Fibroblast of upper back skin (primary cell): ENCODE measurements around the gene HECTD3.
A peak's percentile ranks its signal among the peaks of the same experiment; 100 is the strongest.
"Not testable (repeated sequence)": the region's sequence is repeated elsewhere in the genome, so short reads cannot be mapped to it uniquely, and the experiment has no call there.

Source experiments
- DNase-seq: peaks from one replicate; pipeline ENCODE4 v3.0.0-alpha.2; 2013

HECTD3 gene

GRCh38 chr1:44985747-44986359 lies 25.3 kb downstream of the HECTD3 start:
- no peak for DNase-seq

DNA sequence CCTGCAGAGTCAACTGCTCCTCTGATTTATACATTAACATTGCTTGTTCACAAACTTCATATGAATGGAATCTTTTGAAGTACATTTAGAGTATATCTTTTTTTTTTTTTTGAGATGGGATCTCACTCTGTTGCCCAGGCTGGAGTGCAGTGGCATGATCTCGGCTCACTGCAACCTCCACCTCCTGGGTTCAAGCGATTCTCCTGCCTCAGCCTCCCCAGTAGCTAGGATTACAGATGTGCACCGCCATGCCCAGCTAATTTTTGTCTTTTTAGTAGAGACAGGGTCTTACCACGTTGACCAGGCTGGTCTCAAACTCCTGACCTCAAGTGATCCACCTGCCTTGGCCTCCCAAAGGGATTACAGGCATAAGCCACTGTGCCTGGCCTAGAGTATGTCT lies 33.8 kb downstream of the HECTD3 start:
- not testable (repeated sequence) for DNase-seq

- no peak for DNase-seq
These were observed 34.9 kb downstream of the HECTD3 start for GRCh38 chr1:44976252-44976651.

- DNase-seq = no peak
These were observed 37.5 kb downstream of the HECTD3 start for GRCh38 chr1:44973645-44974044.

DNA sequence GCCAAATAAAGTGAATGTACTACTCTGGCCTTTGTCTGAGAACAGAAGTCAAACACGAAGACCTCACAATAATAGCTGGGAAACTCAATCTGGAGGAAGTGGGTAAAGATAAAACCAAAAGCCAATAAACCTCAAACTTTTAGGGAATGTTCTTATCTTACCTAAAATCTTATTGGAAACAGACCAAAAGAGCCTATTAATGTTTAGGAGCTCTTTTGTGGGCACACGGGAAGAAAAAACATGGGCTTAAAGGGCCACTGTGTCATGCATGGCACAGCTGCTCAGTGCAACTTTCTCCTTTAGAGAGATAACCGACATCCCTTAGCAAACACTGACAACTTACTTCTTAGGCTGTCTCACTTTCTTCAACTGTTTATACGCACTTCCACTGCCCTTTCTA lies 40.8 kb downstream of the HECTD3 start:
- peak; percentile 38 for DNase-seq

GRCh38 chr1:44964396-44964795 lies 46.7 kb downstream of the HECTD3 start:
- DNase-seq = no peak

- DNase-seq = no peak
These were observed 48.4 kb downstream of the HECTD3 start for GRCh38 chr1:44962729-44963128.

DNA sequence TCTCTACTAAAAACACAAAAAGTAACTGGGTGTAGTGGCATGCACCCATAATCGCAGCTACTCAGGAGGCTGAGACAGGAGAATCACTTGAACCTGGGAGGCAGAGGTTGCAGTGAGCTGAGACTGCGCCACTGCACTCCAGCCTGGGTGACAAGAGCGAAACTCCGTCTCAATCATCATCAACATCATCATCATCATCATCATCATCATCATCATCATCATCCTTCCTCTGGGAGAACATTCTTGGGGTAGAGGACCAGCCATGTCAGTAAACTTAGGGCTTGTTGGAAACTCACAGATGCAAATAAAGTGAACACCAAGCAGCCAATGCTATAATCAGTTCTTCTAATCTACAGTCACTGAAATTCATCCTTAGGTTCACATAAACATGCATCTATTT lies 49.1 kb downstream of the HECTD3 start:
- not testable (repeated sequence) for DNase-seq

- DNase-seq = peak; percentile 11
These were observed 53.6 kb downstream of the HECTD3 start for GRCh38 chr1:44957566-44957965.

DNA sequence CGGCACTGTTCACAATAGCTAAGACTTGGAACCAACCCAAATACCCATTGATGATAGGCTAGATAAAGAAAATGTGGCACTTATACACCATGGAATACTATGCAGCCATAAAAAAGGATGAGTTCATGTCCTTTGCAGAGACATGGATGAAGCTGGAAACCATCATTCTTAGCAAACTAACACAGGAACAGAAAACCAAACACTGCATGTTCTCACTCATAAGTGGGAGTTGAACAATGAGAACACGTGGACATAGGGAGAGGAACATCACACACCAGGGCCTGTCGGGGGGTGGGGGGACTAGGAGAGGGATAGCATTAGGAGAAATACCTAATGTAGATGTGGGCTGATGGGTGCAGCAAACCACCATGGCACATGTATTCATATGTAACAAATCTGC lies 55.0 kb downstream of the HECTD3 start:
- DNase-seq = not testable (repeated sequence)
